ENCODE data around the gene FURIN.

GRCh38 chr15:90881978-90882721 lies 13.8 kb downstream of the FURIN start:
- TF ChIP-seq CTCF (IDR thresholded peaks at IDR 0.05) (no peak), POLR2A (IDR thresholded peaks at IDR 0.05) (no peak), POLR2AphosphoS5 (IDR thresholded peaks at IDR 0.05) (no peak)

All from breast epithelium (tissue), 3 donors.